GM12878 (cell line): ENCODE measurements around the gene CASQ1. TPM values are rescaled to one million over a fixed set of nuclear protein-coding genes. Genes with fewer than 3 reads are reported as not detected.

Experiments
- CHD1 ChIP-seq: IDR thresholded peaks from 2 replicates; pipeline ENCODE4 v1.6.1; 2012; ENCODE audit warnings: low read depth, low read length, improper control_type of control experiment
- GABPA ChIP-seq: IDR thresholded peaks from 2 replicates; pipeline ENCODE4 v1.6.1; 2014; ENCODE audit warnings: antibody characterized with exemption, low read depth, mild to moderate bottlenecking, inconsistent platforms
- RELA ChIP-seq: fragments of 450-650 bp; IDR thresholded peaks from 2 replicates; pipeline ENCODE4 v1.8.0; 2014; ENCODE audit warnings: borderline replicate concordance; ENCODE audit not compliant: partially characterized antibody
- SMC3 ChIP-seq: IDR thresholded peaks from 2 replicates; pipeline ENCODE4 v1.6.1; 2011; ENCODE audit warnings: low read length, improper control_type of control experiment, borderline replicate concordance
- polyA plus RNA-seq, 11 experiments: library from polyadenylated mRNA; depleted of rRNA in 4 of 11; unstranded in 6 of 11; stranded (reverse) in 5 of 11; fragments of >200 nt; fragmentation: Nextera tagmentation in 4 of 11; fragmentation: Illumina TruSeq in 1 of 11; extraction: Ambion mirVana in 4 of 11; extraction: Trizol in 1 of 11; gene quantifications; 1 replicate in 1 of 11; 2 replicates in 10 of 11; pipeline versions ENCODE4 v1.2.1 to v1.2.3, GENCODE V29; 2011 to 2016; ENCODE audit warnings: inconsistent platforms in 2 of 11, missing spikeins in 2 of 11, low read depth in 1 of 11
- total RNA-seq, 4 experiments: library from RNA; depleted of rRNA in 3 of 4; stranded (reverse); fragments of >200 nt in 3 of 4; fragmentation: Illumina TruSeq in 1 of 4; extraction: Trizol in 1 of 4; gene quantifications; 2 replicates each; pipeline versions ENCODE4 v1.2.1 to v1.2.3, GENCODE V29; 2013 to 2021
- TF ChIP-seq, protein P1 (sequence below): fragments of 450-650 bp; IDR thresholded peaks from 2 replicates; pipeline ENCODE4 v1.6.1; 2018; ENCODE audit warnings: mild to moderate bottlenecking, low read depth, moderate library complexity; ENCODE audit not compliant: partially characterized antibody
- TF ChIP-seq, protein P2 (sequence below): IDR thresholded peaks from 2 replicates; pipeline ENCODE4 v1.6.1; 2012; ENCODE audit warnings: mild to moderate bottlenecking, low read depth, low read length

CASQ1 gene
- total and polyA plus RNA-seq, 10 of the 15 experiments (the other 5 are each of a cell fraction or from before 2014, with no cell fraction given) = 0.10 to 0.77 (median 0.34) TPM

DNA sequence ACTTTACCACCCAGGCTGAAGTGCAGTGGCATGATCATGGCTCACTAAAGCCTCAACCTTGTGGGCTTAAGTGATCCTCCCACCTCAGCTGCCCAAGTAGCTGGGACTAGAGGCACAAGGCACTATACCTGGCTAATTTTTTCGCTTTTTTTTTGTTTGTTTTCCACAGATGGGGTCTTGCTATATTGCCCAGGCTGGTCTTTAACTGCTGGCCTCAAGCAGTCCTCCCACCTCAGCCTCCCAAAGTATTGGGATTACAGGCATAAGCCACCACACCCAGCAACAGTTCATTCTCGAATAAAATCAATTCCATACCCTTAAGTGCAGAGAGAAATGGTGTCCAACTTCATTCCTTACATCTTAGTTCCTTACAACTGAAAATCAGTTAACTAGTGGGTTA lies 47.2 kb downstream of the CASQ1 start (continued):
- TF ChIP-seq, protein P1, sequence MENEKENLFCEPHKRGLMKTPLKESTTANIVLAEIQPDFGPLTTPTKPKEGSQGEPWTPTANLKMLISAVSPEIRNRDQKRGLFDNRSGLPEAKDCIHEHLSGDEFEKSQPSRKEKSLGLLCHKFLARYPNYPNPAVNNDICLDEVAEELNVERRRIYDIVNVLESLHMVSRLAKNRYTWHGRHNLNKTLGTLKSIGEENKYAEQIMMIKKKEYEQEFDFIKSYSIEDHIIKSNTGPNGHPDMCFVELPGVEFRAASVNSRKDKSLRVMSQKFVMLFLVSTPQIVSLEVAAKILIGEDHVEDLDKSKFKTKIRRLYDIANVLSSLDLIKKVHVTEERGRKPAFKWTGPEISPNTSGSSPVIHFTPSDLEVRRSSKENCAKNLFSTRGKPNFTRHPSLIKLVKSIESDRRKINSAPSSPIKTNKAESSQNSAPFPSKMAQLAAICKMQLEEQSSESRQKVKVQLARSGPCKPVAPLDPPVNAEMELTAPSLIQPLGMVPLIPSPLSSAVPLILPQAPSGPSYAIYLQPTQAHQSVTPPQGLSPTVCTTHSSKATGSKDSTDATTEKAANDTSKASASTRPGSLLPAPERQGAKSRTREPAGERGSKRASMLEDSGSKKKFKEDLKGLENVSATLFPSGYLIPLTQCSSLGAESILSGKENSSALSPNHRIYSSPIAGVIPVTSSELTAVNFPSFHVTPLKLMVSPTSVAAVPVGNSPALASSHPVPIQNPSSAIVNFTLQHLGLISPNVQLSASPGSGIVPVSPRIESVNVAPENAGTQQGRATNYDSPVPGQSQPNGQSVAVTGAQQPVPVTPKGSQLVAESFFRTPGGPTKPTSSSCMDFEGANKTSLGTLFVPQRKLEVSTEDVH = no peak
- TF ChIP-seq GABPA (no peak), RELA (no peak), SMC3 (no peak), CHD1 (no peak)
- TF ChIP-seq, protein P2, sequence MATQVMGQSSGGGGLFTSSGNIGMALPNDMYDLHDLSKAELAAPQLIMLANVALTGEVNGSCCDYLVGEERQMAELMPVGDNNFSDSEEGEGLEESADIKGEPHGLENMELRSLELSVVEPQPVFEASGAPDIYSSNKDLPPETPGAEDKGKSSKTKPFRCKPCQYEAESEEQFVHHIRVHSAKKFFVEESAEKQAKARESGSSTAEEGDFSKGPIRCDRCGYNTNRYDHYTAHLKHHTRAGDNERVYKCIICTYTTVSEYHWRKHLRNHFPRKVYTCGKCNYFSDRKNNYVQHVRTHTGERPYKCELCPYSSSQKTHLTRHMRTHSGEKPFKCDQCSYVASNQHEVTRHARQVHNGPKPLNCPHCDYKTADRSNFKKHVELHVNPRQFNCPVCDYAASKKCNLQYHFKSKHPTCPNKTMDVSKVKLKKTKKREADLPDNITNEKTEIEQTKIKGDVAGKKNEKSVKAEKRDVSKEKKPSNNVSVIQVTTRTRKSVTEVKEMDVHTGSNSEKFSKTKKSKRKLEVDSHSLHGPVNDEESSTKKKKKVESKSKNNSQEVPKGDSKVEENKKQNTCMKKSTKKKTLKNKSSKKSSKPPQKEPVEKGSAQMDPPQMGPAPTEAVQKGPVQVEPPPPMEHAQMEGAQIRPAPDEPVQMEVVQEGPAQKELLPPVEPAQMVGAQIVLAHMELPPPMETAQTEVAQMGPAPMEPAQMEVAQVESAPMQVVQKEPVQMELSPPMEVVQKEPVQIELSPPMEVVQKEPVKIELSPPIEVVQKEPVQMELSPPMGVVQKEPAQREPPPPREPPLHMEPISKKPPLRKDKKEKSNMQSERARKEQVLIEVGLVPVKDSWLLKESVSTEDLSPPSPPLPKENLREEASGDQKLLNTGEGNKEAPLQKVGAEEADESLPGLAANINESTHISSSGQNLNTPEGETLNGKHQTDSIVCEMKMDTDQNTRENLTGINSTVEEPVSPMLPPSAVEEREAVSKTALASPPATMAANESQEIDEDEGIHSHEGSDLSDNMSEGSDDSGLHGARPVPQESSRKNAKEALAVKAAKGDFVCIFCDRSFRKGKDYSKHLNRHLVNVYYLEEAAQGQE = no peak
